ENCODE measurements around the gene ADORA1.

Gene ADORA1

DNA sequence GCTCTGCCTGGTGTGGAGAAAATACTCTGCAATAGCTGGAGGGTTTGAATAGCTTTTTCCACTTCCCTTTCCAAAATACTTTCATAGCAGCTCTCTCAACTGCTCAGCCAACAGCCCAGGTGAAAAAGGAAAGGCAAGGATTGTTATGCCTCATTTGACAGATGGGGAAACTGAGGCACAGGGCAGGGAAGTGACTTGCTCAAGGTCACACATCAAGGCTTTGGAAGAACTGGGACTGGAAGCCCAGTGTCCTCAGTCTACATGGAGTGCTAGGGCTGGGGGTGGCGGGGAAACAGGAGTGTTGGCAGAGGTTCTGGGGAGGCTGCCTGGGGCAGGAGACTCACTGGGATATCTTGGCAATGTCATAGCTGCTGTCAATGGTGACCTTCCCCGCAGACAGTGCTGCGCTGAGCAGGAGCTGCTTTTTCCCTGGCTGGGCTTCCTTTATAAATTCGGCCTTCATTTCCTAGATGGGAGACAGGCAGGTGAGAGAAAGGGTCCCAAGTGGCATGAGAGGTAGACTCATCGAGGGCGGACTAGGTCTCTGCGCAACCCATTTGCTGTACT is 54.9 kb downstream of the ADORA1 start:
- TF ChIP-seq POLR2AphosphoS5 (IDR thresholded peaks at IDR 0.05; ENCODE audit: low read depth, low read length) (no peak), TAF1 (IDR thresholded peaks at IDR 0.05; ENCODE audit: borderline replicate concordance, insufficient read depth, low read length) (no peak), FOXP2 (optimal IDR thresholded peaks at IDR 0.05; ENCODE audit: borderline replicate concordance, extremely low read depth, extremely low read length, insufficient read depth) (no peak), SIN3A (IDR thresholded peaks at IDR 0.05; ENCODE audit: borderline replicate concordance, insufficient read depth, low read length) (no peak)
- TF ChIP-seq, protein P1, sequence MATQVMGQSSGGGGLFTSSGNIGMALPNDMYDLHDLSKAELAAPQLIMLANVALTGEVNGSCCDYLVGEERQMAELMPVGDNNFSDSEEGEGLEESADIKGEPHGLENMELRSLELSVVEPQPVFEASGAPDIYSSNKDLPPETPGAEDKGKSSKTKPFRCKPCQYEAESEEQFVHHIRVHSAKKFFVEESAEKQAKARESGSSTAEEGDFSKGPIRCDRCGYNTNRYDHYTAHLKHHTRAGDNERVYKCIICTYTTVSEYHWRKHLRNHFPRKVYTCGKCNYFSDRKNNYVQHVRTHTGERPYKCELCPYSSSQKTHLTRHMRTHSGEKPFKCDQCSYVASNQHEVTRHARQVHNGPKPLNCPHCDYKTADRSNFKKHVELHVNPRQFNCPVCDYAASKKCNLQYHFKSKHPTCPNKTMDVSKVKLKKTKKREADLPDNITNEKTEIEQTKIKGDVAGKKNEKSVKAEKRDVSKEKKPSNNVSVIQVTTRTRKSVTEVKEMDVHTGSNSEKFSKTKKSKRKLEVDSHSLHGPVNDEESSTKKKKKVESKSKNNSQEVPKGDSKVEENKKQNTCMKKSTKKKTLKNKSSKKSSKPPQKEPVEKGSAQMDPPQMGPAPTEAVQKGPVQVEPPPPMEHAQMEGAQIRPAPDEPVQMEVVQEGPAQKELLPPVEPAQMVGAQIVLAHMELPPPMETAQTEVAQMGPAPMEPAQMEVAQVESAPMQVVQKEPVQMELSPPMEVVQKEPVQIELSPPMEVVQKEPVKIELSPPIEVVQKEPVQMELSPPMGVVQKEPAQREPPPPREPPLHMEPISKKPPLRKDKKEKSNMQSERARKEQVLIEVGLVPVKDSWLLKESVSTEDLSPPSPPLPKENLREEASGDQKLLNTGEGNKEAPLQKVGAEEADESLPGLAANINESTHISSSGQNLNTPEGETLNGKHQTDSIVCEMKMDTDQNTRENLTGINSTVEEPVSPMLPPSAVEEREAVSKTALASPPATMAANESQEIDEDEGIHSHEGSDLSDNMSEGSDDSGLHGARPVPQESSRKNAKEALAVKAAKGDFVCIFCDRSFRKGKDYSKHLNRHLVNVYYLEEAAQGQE (IDR thresholded peaks at IDR 0.05; ENCODE audit: insufficient read depth in 1 of 2, low read depth in 2 of 2, low read length in 2 of 2), result no peak

DNA sequence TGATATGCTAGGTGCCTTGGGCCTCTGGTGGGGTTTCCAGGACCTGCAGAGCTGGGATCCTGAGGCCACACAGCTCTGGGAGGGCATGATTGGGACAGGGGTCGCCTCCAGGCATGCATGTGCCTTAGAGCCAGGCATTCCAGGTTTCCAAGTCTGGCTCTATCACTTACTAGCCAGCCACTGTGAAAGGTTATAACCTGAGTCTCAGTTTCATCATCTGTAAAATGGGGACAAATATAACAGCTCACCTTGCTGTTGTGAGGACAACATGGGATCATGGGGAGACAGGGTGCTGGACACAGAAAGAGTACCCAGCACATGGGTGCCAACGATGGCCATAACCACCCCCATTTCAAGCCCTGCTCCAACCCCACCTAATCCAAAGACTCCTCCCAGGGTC is 56.3 kb downstream of the ADORA1 start:
- TF ChIP-seq POLR2AphosphoS5 (IDR thresholded peaks at IDR 0.05; ENCODE audit: low read depth, low read length) (no peak), SIN3A (IDR thresholded peaks at IDR 0.05; ENCODE audit: borderline replicate concordance, insufficient read depth, low read length) (no peak), TAF1 (IDR thresholded peaks at IDR 0.05; ENCODE audit: borderline replicate concordance, insufficient read depth, low read length) (no peak), FOXP2 (optimal IDR thresholded peaks at IDR 0.05; ENCODE audit: borderline replicate concordance, extremely low read depth, extremely low read length, insufficient read depth) (no peak)
- TF ChIP-seq, protein P1 (IDR thresholded peaks at IDR 0.05; ENCODE audit: insufficient read depth in 1 of 2, low read depth in 2 of 2, low read length in 2 of 2), result no peak

DNA sequence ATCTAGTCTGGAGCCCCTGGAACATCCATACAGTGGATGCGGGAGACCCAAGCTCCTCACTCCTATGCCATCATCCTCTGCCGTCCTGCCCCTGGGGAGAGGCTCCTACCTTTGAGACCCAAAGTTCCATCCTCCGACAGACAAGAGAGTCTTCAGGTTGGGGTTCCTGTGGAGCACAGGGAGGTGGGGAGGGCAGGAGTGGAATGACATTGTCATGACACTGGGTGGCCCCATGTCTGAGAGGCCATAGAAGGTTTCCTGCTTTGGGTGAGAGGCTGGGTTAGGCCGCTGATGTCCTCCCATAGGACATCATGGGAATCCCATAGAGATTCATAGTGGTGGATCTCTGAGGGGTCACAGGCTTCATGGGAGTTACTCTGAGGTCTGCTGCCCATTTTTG is 56.9 kb downstream of the ADORA1 start:
- TF ChIP-seq, protein P1 (IDR thresholded peaks at IDR 0.05; ENCODE audit: insufficient read depth in 1 of 2, low read depth in 2 of 2, low read length in 2 of 2), result no peak
- no peak for TF ChIP-seq FOXP2 (optimal IDR thresholded peaks at IDR 0.05; ENCODE audit: borderline replicate concordance, extremely low read depth, extremely low read length, insufficient read depth)
- no peak for TF ChIP-seq SIN3A (IDR thresholded peaks at IDR 0.05; ENCODE audit: borderline replicate concordance, insufficient read depth, low read length)
- no peak for TF ChIP-seq POLR2AphosphoS5 (IDR thresholded peaks at IDR 0.05; ENCODE audit: low read depth, low read length)
- TF ChIP-seq TAF1 (IDR thresholded peaks at IDR 0.05; ENCODE audit: borderline replicate concordance, insufficient read depth, low read length), result no peak

DNA sequence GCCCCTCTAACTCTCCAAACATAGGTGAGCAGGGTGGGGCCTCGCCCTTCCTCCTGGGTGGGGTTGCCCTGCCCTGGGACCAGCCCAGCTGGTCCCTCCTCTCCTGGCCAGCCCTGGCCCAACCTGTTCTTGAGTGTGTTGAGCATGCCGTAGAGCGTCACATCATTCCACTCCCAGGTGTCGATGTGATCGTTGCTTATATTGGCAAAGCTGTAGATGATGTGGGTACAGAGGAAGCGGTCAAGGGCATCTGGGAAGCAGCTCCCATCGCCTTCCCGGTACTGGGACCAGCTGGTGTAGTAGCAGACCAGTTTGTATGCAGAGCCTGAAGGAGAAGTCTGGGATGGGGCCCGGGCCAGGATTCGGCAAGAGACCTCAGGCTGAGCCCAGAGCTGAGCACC is 57.5 kb downstream of the ADORA1 start:
- TF ChIP-seq POLR2AphosphoS5 (IDR thresholded peaks at IDR 0.05; ENCODE audit: low read depth, low read length), result no peak
- TF ChIP-seq SIN3A (IDR thresholded peaks at IDR 0.05; ENCODE audit: borderline replicate concordance, insufficient read depth, low read length), result no peak

DNA sequence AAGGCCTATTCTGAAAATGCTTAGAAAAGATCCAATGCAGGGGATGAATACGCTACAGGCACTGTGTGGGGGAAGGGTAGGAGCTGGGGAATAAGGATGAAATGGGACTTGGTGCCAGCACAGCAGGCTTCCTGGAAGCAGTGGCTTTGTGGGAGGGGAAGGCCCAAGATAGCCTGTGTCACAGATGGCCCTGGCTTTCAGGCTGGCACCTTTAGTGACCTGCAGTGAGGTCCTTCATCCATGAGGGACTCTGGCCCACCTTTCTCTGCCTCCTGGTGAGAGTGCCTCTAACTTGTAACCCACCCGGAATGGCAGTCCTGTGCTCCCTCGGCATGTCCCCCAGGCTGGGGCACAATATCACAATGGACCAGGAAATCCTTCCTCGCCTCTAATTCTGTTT is 58.1 kb downstream of the ADORA1 start:
- no peak for TF ChIP-seq TAF1 (IDR thresholded peaks at IDR 0.05; ENCODE audit: borderline replicate concordance, insufficient read depth, low read length)
- TF ChIP-seq, protein P1 (IDR thresholded peaks at IDR 0.05; ENCODE audit: insufficient read depth in 1 of 2, low read depth in 2 of 2, low read length in 2 of 2), result no peak
- no peak for TF ChIP-seq FOXP2 (optimal IDR thresholded peaks at IDR 0.05; ENCODE audit: borderline replicate concordance, extremely low read depth, extremely low read length, insufficient read depth)
- TF ChIP-seq SIN3A (IDR thresholded peaks at IDR 0.05; ENCODE audit: borderline replicate concordance, insufficient read depth, low read length), result no peak
- no peak for TF ChIP-seq POLR2AphosphoS5 (IDR thresholded peaks at IDR 0.05; ENCODE audit: low read depth, low read length)

Measured in PFSK-1 (cell line).